K562 (cell line): ENCODE measurements around the gene CAPN10. TPM values are rescaled to one million over a fixed set of nuclear protein-coding genes. Genes with fewer than 3 reads are reported as not detected.

Source experiments
- ATAC-seq: fragments of 200-7000 bp; cut with Tn5 transposase; 3 replicates; pipeline ENCODE4 v1.9.1; 2020; ENCODE audit warnings: moderate library complexity
- BruUV-seq: library from RNA; stranded (reverse); fragments of 400-500 nt; replicated peaks from 2 replicates; lab custom pipeline; 2021; lab: Mats Ljungman, UMichigan
- CTCF ChIA-PET: fragments of 300-600 bp; formaldehyde crosslinking; extraction: SDS; loops from one replicate; lab custom pipeline; 2021; ENCODE audit warnings: low intra/inter-chr PET ratio; lab: Yijun Ruan, JAX
- POLR2A ChIA-PET: fragments of 300-600, 350-650 bp; sonication (Branson Sonifier 250); formaldehyde crosslinking; extraction: SDS; loops from one replicate; lab custom pipeline; 2021; ENCODE audit warnings: antibody characterized with exemption, inconsistent platforms; lab: Yijun Ruan, JAX
- DNase-seq, 4 experiments: peaks; one replicate each; pipeline versions ENCODE4 v3.0.0 to v3.0.0-alpha.2; 2011 to 2018; ENCODE audit warnings: low spot score in 3 of 4, mixed read lengths in 3 of 4; ENCODE audit errors: extremely low read depth in 1 of 4
- FAIRE-seq: peaks from 2 replicates; lab custom pipeline; 2011; peaks lifted over from hg19 to GRCh38; lab: Jason Lieb, UNC
- H2AFZ ChIP-seq: 2 replicates; pipeline ENCODE4 v1.6.0; 2011; ENCODE audit warnings: low read depth, low read length, control low read depth, inconsistent platforms
- H3K27ac ChIP-seq: fragments of 200-600 bp; 3 replicates; pipeline ENCODE4 v1.8.0; 2011; ENCODE audit warnings: low read depth, mild to moderate bottlenecking, control low read depth, inconsistent platforms, low read length, moderate library complexity, mixed read lengths; ENCODE audit errors: extremely low read depth
- H3K27me3 ChIP-seq, 2 experiments: fragments of 300-600 bp in 1 of 2; 2 replicates in 1 of 2; 3 replicates in 1 of 2; pipeline versions ENCODE4 v1.6.0 to v1.8.0; 2011; ENCODE audit warnings: inconsistent platforms in 2 of 2, low read length in 2 of 2, mild to moderate bottlenecking in 1 of 2, mixed read lengths in 1 of 2, moderate library complexity in 1 of 2; ENCODE audit not compliant: control insufficient read depth in 2 of 2, insufficient read depth in 2 of 2
- H3K36me3 ChIP-seq: fragments of 300-600 bp; 3 replicates; pipeline ENCODE4 v1.8.0; 2011; ENCODE audit warnings: mild to moderate bottlenecking, low read length, inconsistent platforms; ENCODE audit not compliant: control insufficient read depth, insufficient read depth
- H3K4me1 ChIP-seq, 2 experiments: fragments of 200-600 bp in 1 of 2; replicated peaks in 1 of 2; 2 replicates in 1 of 2; 3 replicates in 1 of 2; pipeline versions ENCODE4 v1.5.1 to v1.8.0; 2011; ENCODE audit warnings: inconsistent platforms in 2 of 2, low read length in 2 of 2, mild to moderate bottlenecking in 1 of 2, mixed read lengths in 1 of 2, moderate library complexity in 1 of 2; ENCODE audit not compliant: control insufficient read depth in 2 of 2, insufficient read depth in 2 of 2
- H3K4me2 ChIP-seq: 2 replicates; pipeline ENCODE4 v1.6.1; 2011; ENCODE audit warnings: low read length, control low read depth, inconsistent platforms, mixed read lengths; ENCODE audit not compliant: insufficient read depth
- H3K4me3 ChIP-seq: fragments of 200-600 bp; sonication (generic), shearing (Covaris generic); 2 replicates; pipeline ENCODE4 v1.5.1; 2016; ENCODE audit warnings: control low read depth, inconsistent platforms
- H3K79me2 ChIP-seq: fragments of 200-600 bp; 3 replicates; pipeline ENCODE4 v1.8.0; 2011; ENCODE audit warnings: low read length, inconsistent platforms; ENCODE audit not compliant: control insufficient read depth, insufficient read depth
- H3K9ac ChIP-seq, 2 experiments: 2 replicates each; pipeline versions ENCODE4 v1.6.0 to v1.6.1; 2011; ENCODE audit warnings: low read depth in 2 of 2, low read length in 2 of 2, control low read depth in 1 of 2, inconsistent platforms in 1 of 2, mild to moderate bottlenecking in 1 of 2, mixed read lengths in 1 of 2; ENCODE audit not compliant: insufficient read depth in 1 of 2
- H3K9me1 ChIP-seq: one replicate; pipeline ENCODE4 v1.6.0; 2011; ENCODE audit warnings: inconsistent platforms, mild to moderate bottlenecking, low read length, moderate library complexity; ENCODE audit not compliant: control insufficient read depth, insufficient read depth
- H3K9me3 ChIP-seq: replicated peaks from 2 replicates; pipeline ENCODE4 v1.5.1; 2011; ENCODE audit warnings: low read depth, low read length, inconsistent platforms; ENCODE audit not compliant: control insufficient read depth, insufficient read depth
- H4K20me1 ChIP-seq: replicated peaks from 2 replicates; pipeline ENCODE4 v1.6.1; 2011; ENCODE audit warnings: low read length, inconsistent platforms, mixed read lengths; ENCODE audit not compliant: control insufficient read depth, insufficient read depth
- ETV6 ChIP-seq, 3 experiments: fragments of 150-350 bp in 1 of 3; sonication (generic) in 1 of 3; formaldehyde crosslinking in 1 of 3; IDR thresholded peaks; 2 replicates each; pipeline versions ENCODE4 v1.6.1 to v1.8.0; 2014 to 2022; ENCODE audit warnings: borderline replicate concordance in 2 of 3, low read depth in 2 of 3, antibody characterized with exemption in 1 of 3, low read length in 1 of 3, mild to moderate bottlenecking in 1 of 3, missing genetic modification reagents in 1 of 3
- HIVEP1 ChIP-seq: fragments of 250-450 bp; sonication (Bioruptor Pico); IDR thresholded peaks from 2 replicates; pipeline ENCODE4 v1.4.0; 2020; ENCODE audit warnings: mild to moderate bottlenecking
- KDM2B ChIP-seq: fragments of 250-450 bp; sonication (Bioruptor Pico); IDR thresholded peaks from 2 replicates; pipeline ENCODE4 v1.8.0; 2021; ENCODE audit warnings: mild to moderate bottlenecking, moderate library complexity
- MEF2A ChIP-seq: IDR thresholded peaks from 2 replicates; pipeline ENCODE4 v1.6.1; 2011; ENCODE audit warnings: low read depth, mild to moderate bottlenecking, low read length, moderate library complexity; ENCODE audit not compliant: control insufficient read depth
- POLR2AphosphoS2 ChIP-seq: IDR thresholded peaks from 2 replicates; pipeline ENCODE4 v1.6.1; 2012; ENCODE audit warnings: low read length, improper control_type of control experiment
- POLR3G ChIP-seq: IDR thresholded peaks from 2 replicates; pipeline ENCODE4 v1.6.1; 2011; ENCODE audit not compliant: insufficient read length, insufficient replicate concordance; ENCODE audit errors: extremely low read depth
- RHOXF2B ChIP-seq: fragments of 250-450 bp; sonication (Bioruptor Pico); conservative IDR thresholded peaks from 2 replicates; pipeline ENCODE4 v1.5.1; 2021
- SMC3 ChIP-seq: conservative IDR thresholded peaks from 2 replicates; pipeline ENCODE4 v1.6.1; 2011; ENCODE audit warnings: low read depth, low read length, improper control_type of control experiment; ENCODE audit not compliant: insufficient read depth
- TCF3 ChIP-seq: sonication (generic); formaldehyde crosslinking; IDR thresholded peaks from 2 replicates; pipeline ENCODE4 v1.4.0; 2020; ENCODE audit warnings: mild to moderate bottlenecking, missing genetic modification reagents
- ZBTB49 ChIP-seq: sonication (generic); formaldehyde crosslinking; IDR thresholded peaks from 2 replicates; pipeline ENCODE4 v1.8.0; 2022; ENCODE audit warnings: missing genetic modification reagents, mild to moderate bottlenecking, borderline replicate concordance
- ZNF707 ChIP-seq: fragments of 250-450 bp; sonication (Bioruptor Pico); conservative IDR thresholded peaks from 2 replicates; pipeline ENCODE4 v1.8.0; 2022; ENCODE audit warnings: inconsistent platforms, mild to moderate bottlenecking, moderate library complexity
- WGBS: fragments of 100-300 bp; shearing (Covaris generic); methylation state at CpG from one replicate; pipeline ENCODE4 v1.1.6; 2016; ENCODE audit warnings: low coverage, mixed read lengths; ENCODE audit not compliant: insufficient coverage; ENCODE audit errors: missing lambda C conversion rate; 5-methylcytosine and 5-hydroxymethylcytosine counted together
- in situ Hi-C: fragments of 300-500 bp; cut with MboI; formaldehyde crosslinking; loops from 4 replicates; pipeline ENCODE4 v1.15.0; 2018; ENCODE audit warnings: inconsistent platforms, mixed read lengths
- intact Hi-C: fragments of 100-400 bp; cut with micrococcal nuclease; formaldehyde crosslinking; loops from 2 replicates; pipeline ENCODE4 v1.14.2; 2022
- polyA plus RNA-seq, 8 experiments: library from polyadenylated mRNA; depleted of rRNA in 4 of 8; stranded (reverse) in 5 of 8; unstranded in 3 of 8; fragments of >200 nt; fragmentation: Nextera tagmentation in 2 of 8; fragmentation: Illumina TruSeq in 1 of 8; extraction: Ambion mirVana in 2 of 8; extraction: Trizol in 1 of 8; gene quantifications; 2 replicates each; pipeline versions ENCODE4 v1.2.1 to v1.2.3, GENCODE V29; 2011 to 2014; ENCODE audit warnings: inconsistent platforms in 1 of 8, missing spikeins in 1 of 8
- total RNA-seq, 7 experiments: library from RNA; depleted of rRNA in 6 of 7; stranded (reverse); fragments of >200 nt in 6 of 7; fragmentation: Illumina TruSeq in 2 of 7; extraction: Trizol in 2 of 7; gene quantifications; 2 replicates each; pipeline versions ENCODE4 v1.2.1 to v1.2.3, GENCODE V29; 2011 to 2021; ENCODE audit warnings: low replicate concordance in 1 of 7
- TF ChIP-seq, protein P1 (sequence below): fragments of 250-450 bp; sonication (Bioruptor Pico); IDR thresholded peaks from 2 replicates; pipeline ENCODE4 v1.8.0; 2021; ENCODE audit warnings: borderline replicate concordance, mild to moderate bottlenecking, moderate library complexity; ENCODE audit not compliant: poor library complexity, severe bottlenecking

Gene CAPN10
- total and polyA plus RNA-seq, 9 of the 15 experiments (the other 6 are each of a cell fraction or from before 2014, with no cell fraction given) = 0.08 to 26.1 (median 8.4) TPM

DNA sequence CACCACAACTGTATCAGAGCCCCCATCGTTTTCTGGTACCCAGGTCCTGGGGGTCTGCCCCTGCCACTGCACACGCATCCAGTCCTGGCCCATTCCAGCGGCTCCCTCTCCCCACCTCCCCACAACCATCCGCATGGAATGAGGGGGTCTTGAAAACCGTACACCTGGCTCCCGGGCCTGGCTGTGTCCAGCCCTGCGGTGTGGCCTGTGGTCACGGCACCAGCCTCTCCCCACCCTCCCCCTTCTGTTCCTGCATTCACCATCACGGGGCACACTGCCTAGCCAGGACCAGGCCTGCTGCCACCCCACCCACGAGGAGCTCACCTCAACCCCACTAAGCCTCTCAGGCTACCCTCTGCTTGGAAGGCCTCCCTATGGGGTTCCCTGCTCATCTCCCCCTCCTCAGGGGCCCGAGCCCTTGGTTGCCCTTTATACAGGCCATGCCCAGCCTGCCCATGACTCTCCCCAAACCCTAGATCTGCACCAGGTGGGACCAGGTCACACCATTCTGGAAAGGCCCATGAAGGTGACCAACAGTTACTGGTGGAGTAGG lies 50.1 kb downstream of the CAPN10 start:
- no peaks in the 10 kb centered on the region for H3K4me1 ChIP-seq
- peaks cover 3 to 18% of the 10 kb centered on the region in 2 experiments; a peak in 3 of 5 replicates for H3K27me3 ChIP-seq
- no peak for FAIRE-seq
- 0% methylated on average over 5 of the region's 11 CpGs for WGBS
- BruUV-seq = no TSS peak
- H3K36me3 ChIP-seq = no peaks in the 10 kb centered on the region
- no peak for DNase-seq
- no peaks in the 10 kb centered on the region for H3K9me1 ChIP-seq
- H3K9ac ChIP-seq = no peak overlapping the region
- H3K4me2 ChIP-seq = no peak overlapping the region
- intact Hi-C loops (no loop called here), in situ Hi-C loops (no loop called here)
- H3K27ac ChIP-seq = no peak overlapping the region
- POLR2A ChIA-PET = no interaction called here
- H4K20me1 ChIP-seq = no peaks in the 10 kb centered on the region
- no peaks in the 10 kb centered on the region for H3K79me2 ChIP-seq
- H2AFZ ChIP-seq = no peak overlapping the region
- no peak for ATAC-seq
- CTCF ChIA-PET = no interaction called here
- H3K9me3 ChIP-seq = 0 out of 2 replicates have a peak, but pooled peaks cover 1% of the 10 kb centered on the region
- H3K4me3 ChIP-seq = no peak overlapping the region
- no peak for TF ChIP-seq MEF2A
- TF ChIP-seq, protein P1, sequence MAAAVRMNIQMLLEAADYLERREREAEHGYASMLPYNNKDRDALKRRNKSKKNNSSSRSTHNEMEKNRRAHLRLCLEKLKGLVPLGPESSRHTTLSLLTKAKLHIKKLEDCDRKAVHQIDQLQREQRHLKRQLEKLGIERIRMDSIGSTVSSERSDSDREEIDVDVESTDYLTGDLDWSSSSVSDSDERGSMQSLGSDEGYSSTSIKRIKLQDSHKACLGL = no peak
- TF ChIP-seq RHOXF2B (CRISPR knock-in tag) = no peak
- no peak for TF ChIP-seq HIVEP1
- TF ChIP-seq SMC3 = no peak
- no peak for TF ChIP-seq ZNF707 (CRISPR knock-in tag)
- TF ChIP-seq POLR3G = no peak
- TF ChIP-seq POLR2AphosphoS2 = no peak
- TF ChIP-seq ETV6 (IDR thresholded peaks at IDR 0.05; ENCODE audit: borderline replicate concordance in 1 of 2, low read depth in 2 of 2, low read length in 1 of 2) = no peak
- no peak for TF ChIP-seq ETV6 (CRISPR knock-in tag; IDR thresholded peaks at IDR 0.05; ENCODE audit: borderline replicate concordance)
- TF ChIP-seq TCF3 (CRISPR knock-in tag) = no peak
- TF ChIP-seq ZBTB49 = no peak
- TF ChIP-seq KDM2B (CRISPR knock-in tag) = no peak
